Upper lobe of left lung (tissue), 4 donors: ENCODE measurements around the gene PLPPR1.

Source experiments
- EP300 ChIP-seq, 4 donors: sonication (generic); formaldehyde crosslinking; IDR thresholded peaks; one replicate each; pipeline ENCODE4 v1.5.1; 2017; ENCODE audit warnings: antibody characterized with exemption in 4 of 4, control low read depth in 2 of 4
- POLR2A ChIP-seq, 4 donors: fragments of 450-650 bp; IDR thresholded peaks; one replicate each; pipeline ENCODE4 v1.5.1; 2016 to 2017; ENCODE audit warnings: antibody characterized with exemption in 4 of 4, mild to moderate bottlenecking in 2 of 4
- POLR2AphosphoS5 ChIP-seq, 2 donors: sonication (generic); formaldehyde crosslinking; IDR thresholded peaks; one replicate each; pipeline ENCODE4 v1.5.1; 2017; ENCODE audit warnings: antibody characterized with exemption in 2 of 2
- TF ChIP-seq, protein P1 (sequence below), 6 experiments: fragments of 450-650 bp in 4 of 6; fragments of 200-600 bp in 2 of 6; sonication (generic) in 2 of 6; IDR thresholded peaks; one replicate each; pipeline ENCODE4 v1.5.1; 2016 to 2019; ENCODE audit warnings: antibody characterized with exemption in 6 of 6

DNA sequence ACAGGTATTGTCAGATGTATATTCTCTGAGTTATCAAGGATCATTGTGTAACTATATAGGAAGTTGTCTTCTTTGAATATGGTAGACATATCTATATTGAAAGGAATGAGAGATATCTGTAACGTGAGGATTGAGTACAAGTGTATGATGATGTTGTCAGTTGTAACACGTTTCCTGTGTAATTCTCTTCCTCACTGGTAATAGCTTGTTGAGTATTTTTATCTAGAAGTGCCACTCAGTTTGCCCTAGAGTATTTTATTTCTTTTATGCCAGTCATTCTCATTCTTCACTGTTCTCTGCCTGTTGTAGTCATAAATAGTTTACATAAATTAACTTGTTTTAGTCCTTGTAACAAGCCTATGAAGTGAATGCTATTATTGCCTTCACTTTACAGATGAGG, 184.1 kb downstream of the PLPPR1 start:
- TF ChIP-seq, protein P1, sequence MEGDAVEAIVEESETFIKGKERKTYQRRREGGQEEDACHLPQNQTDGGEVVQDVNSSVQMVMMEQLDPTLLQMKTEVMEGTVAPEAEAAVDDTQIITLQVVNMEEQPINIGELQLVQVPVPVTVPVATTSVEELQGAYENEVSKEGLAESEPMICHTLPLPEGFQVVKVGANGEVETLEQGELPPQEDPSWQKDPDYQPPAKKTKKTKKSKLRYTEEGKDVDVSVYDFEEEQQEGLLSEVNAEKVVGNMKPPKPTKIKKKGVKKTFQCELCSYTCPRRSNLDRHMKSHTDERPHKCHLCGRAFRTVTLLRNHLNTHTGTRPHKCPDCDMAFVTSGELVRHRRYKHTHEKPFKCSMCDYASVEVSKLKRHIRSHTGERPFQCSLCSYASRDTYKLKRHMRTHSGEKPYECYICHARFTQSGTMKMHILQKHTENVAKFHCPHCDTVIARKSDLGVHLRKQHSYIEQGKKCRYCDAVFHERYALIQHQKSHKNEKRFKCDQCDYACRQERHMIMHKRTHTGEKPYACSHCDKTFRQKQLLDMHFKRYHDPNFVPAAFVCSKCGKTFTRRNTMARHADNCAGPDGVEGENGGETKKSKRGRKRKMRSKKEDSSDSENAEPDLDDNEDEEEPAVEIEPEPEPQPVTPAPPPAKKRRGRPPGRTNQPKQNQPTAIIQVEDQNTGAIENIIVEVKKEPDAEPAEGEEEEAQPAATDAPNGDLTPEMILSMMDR (IDR thresholded peaks at IDR 0.05), result no peak
- TF ChIP-seq POLR2A (IDR thresholded peaks at IDR 0.05) (no peak), EP300 (IDR thresholded peaks at IDR 0.05) (no peak), POLR2AphosphoS5 (IDR thresholded peaks at IDR 0.05) (no peak)
